ENCODE results near the gene EXOC3.

EXOC3 gene

DNA sequence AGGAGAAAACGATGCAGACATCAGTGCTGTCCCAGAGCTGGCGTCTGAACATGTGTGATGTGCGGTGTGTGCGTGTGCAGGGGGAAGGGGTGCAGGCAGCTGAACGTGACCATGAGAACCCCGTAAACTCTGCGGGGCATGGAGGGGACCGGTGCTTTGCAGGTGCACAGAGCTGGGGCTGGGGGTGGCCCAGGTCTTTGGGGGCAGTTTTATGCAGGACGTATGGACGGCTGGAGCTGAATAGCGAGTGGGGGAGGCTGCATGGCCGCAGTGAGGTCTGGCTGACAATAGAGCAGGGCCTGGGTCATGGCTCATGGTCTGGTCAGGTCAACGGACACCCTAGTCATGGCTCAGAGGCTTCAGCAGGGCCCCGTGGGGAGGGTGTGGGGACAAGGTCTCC lies 3.3 kb upstream of the EXOC3 start:
- DNase-seq (ENCODE audit: low spot score) = no peak

DNA sequence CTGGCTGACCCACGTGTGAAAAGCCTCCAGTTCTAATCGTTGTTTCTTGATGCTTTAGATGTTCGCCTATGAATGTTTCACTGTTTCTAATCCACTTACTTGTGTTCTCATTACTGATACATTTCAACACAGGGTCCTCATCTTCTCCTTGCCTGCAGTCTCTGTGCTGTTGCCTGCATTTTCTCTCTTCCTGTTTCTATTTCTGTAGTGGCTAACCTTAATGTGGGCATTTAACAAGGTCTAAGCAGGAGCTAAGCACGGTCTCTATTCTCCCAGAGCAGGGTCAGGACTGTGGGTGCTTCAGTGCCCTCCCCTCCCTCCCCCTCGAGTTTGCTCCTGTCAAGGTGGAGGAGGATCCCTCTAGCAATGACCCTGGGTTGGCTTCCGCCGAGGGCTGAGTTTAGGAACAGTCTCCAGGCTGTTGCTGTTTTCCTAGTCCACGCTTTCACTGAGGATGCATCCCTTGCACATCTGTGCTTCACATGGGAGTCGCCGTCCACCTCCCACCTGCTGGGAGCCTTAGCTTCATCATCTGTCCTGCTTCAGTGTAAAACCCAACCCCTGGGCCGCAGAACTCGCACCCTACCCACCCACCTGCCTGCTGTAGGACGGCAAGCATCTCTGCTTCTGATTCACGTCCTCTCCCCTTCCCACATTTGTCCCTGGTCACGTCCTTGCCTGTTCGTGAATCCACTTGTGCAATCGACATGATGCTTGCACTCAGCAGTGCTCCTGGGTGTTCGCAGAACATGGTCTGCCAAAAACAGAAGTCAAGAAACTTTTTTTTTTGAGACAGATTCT lies 2.4 kb upstream of the EXOC3 start:
- DNase-seq (ENCODE audit: low spot score) = no peak

DNA sequence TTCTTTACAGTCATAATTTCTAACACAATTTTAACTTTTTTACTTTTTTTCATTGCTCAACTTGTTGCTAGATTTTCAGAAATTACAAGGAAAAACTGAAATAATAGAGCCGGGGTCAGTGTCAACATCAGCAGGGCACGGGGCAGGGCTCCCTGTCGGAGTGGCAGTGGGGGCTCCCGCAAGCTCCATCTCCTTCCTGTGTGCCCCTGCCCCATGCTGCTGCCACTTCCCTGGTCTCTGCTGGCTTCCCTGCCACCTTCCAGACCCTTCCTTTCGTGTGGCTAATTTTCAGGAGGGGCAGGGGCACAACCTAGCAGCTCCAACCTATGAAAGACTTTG lies 1.0 kb upstream of the EXOC3 start:
- DNase-seq (ENCODE audit: low spot score) = no peak

DNA sequence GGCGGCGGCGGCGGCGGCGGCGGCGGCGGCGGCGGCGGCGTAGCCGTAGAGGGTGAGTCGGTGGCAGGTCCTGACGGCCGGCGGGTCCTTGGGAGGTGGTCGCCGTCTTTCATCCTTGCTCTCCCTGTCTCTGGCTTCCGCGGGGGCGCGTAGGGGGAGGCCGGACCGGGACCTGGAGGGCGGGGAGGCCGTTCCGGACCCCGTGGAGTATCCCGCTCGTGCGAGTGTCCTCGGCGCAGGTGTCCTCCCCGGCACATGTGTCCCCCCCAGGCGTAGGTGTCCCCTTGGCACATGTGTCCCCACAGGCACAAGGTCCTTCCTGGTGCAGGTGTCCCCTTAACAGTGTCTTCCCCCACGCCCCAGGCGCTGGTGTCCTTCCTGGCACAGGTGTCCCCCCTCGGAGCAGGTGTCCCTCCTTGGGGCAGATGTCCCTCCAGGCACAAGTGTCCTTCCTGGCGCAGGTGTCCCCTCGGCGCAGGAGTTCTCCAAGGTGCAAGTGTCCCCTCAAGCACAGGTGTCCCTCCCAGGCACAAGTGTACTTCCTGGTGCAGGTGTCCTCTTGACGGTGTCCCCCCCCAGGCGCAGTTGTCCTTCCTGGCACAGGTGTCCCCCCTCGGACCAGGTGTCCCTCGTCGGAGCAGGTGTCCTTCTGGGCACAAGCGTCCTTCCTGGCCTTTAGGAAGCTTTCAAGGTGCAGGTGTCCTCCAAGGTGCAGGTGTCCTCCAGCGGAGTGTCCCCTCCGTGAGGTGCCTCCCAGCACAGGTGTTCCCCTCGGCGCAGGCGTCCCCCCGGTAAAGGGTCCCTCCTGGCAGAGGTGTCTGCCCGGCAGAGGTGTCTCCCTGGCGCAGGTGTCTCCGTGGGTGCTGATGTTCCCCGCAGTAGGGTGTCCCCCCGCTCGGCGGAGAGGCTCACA lies 519 bp downstream of the EXOC3 start:
- DNase-seq (ENCODE audit: low spot score) = peak; percentile 27

DNA sequence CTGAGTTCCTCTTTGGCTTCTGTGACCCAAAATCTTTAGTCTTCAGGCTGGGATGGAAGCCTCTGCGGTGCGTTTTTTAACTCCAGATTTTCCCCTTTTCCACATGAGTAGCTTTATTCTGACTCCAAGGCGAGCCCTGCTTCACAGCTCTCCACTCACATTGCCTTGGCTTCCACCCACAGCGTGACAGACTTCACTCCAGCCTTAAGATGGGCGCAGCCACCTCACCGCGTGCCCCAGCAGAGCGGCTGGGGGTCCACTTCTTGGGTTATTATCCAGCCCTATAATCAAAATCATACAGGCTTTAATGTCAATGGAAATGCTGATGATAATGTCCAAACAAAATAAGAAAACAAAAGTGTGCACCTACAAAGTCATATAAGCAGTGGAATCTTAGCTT lies 1.2 kb downstream of the EXOC3 start:
- DNase-seq (ENCODE audit: low spot score) = no peak

DNA sequence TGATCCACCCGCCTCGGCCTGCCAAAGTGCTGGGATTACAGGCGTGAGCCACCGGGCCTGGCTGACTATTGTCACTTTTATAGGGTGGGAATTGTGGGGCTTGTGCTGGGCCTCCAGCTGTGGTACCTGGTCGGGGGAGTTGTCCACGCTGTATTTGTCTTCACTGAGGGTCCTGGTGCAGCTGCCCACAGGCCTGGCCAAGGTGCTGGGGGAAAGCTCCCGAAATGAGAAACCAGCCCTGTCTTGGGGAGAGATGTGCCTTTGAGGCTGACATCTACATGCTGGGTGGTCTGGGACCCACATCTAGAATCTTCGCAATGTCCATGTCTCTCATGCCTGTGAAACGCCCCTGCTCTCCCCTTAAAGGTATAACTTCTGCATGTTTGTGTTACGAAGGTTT lies 2.6 kb downstream of the EXOC3 start:
- DNase-seq (ENCODE audit: low spot score) = no peak

DNA sequence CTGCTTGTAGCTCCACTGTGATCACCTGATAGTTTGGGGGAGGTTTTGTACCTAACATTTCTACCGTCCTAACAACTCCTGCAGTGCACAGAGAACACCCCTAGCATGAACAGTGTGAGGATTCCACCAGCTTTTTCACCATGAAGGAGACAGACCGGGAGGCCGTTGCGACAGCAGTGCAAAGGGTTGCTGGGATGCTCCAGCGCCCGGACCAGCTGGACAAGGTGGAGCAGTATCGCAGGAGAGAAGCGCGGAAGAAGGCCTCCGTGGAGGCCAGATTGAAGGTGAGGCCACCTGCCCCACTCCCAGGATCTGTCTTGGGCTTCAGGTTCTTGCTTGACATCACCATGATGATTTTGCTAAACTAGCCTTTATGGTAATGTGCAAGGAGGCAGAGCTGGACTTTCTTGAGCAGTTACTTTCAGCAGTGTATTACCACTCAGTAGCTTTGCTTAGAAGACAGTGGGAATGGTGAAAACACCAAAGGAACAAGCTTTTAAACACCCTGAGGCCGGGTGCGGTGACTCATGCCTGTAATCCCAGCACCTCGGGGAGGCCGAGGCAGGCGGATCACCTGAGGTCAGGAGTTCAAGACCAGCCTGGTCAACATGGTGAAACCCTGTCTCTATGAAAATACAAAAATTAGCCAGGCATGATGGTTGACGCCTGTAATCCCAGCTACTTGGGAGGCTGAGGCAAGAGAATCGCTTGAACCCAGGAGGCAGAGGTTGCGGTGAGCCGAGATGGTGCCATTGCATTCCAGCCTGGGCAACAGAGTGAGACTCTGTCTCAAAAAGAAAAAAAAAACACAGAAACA lies 3.3 kb downstream of the EXOC3 start:
- no peak for DNase-seq (ENCODE audit: low spot score)

DNA sequence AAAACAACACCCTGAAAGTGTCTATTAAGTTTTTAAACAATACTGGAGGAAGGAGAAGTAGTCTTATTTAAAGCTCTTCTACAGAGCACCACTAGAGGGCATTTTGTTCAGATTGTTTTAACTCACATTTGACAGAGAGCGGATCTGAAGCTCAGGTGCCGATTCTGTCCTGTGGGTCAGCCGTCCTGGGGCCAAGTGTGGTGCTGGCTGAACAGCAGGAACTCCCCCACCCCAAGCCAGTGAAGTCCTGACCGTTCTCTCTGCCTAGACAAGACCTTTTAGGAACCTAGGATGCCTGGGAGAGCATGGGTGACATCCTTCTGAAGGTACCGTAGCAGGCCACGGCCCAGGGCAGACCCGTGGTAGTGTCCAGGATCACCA lies 3.9 kb downstream of the EXOC3 start:
- DNase-seq (ENCODE audit: low spot score) = peak; percentile 51

DNA sequence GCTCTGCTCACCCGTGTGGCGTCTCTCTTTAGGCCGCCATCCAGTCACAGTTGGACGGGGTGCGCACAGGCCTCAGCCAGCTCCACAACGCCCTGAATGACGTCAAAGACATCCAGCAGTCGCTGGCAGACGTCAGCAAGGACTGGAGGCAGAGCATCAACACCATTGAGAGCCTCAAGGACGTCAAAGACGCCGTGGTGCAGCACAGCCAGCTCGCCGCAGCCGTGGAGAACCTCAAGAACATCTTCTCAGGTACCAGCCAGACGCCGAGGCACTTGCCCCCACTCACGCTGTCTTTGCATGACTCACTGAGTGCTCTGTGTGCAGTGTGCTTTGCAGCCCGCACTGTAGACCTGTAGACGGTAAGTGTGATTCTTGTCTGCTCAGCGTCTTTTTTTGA lies 4.5 kb downstream of the EXOC3 start:
- DNase-seq (ENCODE audit: low spot score) = no peak

DNA sequence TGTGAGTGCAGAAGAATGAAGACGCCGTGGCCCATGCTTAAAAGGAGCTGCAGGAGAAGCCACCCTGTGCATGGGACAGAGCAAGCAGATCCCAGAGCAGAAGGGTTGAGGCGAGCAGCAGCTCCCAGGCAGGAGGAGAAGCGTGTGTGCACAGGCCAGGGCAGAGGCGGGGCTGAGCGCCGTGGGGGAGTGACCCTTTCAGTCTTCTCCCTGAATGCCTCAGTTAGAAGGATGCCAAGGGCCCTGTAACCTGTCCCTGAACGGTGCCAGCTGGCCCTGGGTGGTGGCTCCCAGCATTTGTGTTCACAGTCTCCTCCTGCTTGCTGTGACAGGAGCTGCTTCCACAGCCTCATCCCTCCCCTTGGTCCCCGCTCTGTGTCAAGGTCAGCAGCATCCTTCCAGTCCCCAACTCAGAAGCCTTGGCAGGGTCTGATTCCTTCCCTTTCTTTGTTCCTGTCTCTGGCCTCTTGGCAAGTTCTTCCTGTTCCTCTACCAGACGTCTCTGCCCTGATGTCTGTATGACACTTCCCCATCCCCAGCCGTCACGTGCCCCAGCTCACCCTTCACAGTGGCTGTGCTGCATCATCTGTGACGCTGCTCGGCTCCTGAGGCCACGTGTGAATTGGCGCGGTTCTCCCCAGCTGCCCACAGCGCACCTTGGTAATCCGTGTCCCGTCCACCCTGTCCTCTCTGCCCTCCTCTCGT lies 5.2 kb downstream of the EXOC3 start:
- DNase-seq (ENCODE audit: low spot score) = no peak

DNA sequence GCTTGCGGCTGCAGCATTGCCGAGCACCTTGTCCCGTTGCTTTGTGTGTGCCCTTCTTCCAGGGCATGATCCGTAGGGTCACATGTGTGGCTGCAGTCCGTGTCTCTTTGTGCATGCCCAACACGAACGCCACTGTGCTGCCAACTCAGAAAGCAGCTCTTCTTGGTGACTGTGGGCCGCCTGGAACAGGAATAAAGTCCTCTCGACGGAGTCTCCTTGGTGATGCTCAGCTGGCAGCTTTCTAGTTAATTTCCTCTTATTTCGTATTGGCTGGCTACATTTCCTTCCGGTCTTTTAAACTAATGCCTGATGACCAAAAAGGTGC lies 5.8 kb downstream of the EXOC3 start:
- no peak for DNase-seq (ENCODE audit: low spot score)

DNA sequence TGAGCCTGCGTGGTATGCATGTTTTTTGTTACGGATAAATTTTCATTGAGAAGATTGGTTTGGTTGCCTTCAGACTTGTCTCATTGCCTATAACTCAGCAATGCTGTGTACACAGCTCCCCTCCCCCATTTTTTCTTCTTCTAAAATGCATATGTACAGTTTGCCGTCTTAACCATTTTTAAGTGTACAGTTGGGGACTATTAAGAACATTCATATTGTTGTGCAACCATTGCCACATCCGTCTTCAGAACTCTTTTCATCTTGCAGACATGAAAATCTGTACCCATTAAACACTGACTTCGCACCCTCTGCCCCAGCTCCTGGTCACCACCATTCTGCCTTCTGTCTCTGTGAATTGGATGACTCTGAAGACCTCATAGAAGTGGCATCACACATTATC lies 6.2 kb downstream of the EXOC3 start:
- no peak for DNase-seq (ENCODE audit: low spot score)

DNA sequence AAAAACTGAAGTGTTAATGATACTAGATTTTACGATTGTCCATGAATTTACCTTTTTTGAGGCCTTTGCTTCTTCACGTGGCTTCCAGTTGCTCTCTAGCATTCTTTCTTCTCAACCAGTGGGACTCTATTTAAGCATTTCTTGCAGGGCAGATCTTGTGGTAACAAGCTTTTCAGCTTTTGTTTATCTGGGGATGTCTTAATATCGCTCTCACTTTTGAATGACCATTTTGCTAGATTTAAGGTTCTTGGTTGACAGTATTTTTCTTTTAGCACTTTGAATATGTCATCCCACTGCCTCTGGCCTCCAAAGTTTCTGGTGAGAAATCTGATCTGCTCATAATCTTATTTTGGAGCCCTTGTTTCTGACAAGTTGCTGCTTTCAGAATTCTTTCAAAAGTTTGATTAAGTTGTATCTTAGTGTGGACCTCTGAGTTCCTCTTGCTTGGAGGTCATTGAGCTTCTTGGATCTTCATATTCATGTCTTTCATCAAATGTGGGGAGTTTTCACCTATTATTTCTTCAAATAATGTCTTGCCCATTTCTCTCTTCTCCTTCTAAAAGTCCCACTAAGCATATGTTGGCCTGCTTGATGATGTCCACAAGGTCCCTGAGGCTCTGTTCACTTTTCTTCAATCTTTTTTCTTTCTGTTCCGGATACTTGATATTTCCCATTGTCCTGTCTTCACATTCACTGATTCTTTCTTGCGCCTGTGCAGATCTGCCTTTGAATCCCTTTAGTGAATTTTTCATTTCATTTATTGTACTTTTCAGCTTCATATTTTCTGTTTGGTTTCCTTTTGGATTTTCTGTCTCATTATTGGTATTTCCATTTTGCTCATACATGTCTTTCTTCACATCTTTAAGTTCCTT lies 8.8 kb downstream of the EXOC3 start:
- no peak for DNase-seq (ENCODE audit: low spot score)

DNA sequence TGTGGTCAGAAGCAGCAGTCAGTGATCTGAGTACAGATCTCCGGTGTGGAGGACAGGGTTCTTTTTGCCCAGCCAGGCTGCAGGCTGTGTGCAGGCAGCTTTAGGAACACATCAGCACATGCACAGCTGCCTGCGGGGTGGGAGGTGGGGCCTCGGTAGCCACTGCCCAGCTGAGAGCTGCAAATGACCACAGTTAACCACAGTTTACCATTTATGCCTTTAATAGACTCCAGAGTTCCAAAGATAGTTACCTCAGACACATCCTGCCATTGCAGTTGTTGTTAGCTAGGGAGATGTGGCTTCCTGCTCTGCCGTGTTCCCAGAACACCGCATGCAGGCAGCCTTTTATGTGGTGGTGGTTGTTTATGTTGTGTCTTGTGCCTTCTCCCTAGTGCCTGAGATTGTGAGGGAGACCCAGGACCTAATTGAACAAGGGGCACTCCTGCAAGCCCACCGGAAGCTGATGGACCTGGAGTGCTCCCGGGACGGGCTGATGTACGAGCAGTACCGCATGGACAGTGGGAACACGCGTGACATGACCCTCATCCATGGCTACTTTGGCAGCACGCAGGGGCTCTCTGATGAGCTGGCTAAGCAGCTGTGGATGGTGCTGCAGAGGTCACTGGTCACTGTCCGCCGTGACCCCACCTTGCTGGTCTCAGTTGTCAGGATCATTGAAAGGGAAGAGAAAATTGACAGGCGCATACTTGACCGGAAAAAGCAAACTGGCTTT lies 10.2 kb downstream of the EXOC3 start:
- no peak for DNase-seq (ENCODE audit: low spot score)

DNA sequence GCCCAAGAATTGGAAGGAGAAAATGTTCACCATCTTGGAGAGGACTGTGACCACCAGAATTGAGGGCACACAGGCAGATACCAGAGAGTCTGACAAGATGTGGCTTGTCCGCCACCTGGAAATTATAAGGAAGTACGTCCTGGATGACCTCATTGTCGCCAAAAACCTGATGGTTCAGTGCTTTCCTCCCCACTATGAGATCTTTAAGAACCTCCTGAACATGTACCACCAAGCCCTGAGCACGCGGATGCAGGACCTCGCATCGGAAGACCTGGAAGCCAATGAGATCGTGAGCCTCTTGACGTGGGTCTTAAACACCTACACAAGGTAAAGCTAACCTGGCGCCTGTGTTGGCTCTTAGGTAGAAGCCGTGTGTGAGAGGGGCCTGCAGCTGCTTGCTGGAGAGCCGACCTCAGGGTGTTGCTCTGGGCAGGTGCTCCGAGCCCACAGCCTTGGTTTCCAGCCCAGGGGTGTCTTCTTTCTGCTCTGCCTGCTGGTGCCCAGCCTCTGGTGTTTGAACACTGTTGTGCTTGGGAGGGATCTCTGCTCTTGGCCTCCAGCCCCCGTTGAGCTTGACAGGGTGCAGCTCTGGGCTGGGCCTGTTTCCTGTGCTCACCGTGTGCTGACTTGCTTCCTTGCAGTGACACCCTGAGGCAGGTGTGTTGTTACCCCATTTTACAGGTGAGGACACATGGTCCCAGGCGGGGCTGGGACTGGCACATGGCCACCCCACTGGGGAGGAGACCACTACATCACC lies 10.9 kb downstream of the EXOC3 start:
- DNase-seq (ENCODE audit: low spot score) = no peak

DNA sequence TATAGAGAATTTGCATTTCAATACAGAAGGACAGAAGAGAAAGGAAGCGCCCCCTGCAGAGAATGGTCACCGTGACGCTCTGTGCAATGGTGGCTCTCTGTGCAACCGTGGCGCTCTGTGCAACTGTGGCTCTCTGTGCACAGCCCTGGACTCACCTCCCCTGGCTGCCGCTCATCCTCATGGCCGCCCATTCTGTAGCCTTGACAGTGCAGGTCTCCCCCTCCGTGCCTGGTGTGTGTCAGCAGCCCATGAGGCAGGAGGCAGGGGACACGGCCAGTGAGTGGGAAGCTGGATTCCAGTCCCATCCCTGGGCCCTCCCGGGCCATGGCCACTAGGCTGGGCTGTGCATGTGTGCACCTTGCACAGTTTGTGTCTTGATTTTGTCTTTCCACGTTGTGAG lies 12.0 kb downstream of the EXOC3 start:
- DNase-seq (ENCODE audit: low spot score) = no peak

DNA sequence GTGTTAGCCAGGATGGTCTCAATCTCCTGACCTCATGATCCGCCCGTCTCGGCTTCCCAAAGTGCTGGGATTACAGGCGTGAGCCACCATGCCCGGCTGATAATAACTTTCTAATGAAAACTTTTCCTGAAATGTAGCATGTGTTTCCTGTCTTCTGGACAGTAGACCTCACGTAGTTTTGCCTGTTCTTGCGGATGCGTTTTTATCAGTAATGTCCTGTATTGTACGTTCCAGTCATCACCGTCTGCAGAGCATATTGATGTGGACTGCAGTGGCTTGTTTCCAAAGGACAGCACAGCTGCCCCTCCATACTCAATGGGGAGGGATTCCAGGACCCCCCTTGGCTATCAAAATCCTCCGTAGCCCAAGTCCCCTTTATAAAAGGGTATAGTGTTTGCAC lies 12.8 kb downstream of the EXOC3 start:
- DNase-seq (ENCODE audit: low spot score) = no peak

DNA sequence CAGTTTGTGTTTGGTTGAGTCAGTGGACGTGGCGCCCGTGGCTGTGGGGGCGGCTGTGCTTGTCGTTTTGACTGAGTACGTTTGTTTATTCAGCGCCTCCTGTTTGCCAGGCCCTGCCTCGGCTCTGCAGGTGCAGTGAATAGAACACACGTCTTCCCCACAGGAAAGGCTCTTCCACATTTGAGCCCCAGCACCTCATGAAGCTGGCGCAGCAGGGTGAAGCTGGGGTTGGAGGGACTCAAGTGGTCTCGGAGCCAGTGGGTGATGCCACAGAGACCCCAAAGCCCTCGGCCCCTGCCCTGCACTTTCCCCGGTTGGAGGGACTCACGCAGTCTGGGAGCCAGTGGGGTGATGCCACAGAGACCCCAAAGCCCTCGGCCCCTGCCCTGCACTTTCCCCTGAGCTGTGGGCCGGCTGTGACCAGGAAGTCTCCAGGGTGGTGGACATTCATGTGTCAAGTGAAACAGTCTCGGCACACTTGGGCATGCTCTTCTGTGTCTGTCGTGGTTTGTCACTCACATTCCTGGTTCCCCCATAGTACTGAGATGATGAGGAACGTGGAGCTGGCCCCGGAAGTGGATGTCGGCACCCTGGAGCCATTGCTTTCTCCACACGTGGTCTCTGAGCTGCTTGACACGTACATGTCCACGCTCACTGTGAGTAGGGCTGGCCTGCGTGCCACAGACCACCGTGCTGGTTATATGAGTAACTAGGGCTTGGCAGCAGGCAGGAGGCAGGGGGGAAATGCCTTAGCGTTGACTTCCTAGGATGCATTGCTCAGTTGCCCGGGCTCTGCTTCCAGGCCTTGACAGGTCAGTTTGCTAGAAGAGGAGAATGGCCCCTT lies 13.6 kb downstream of the EXOC3 start:
- no peak for DNase-seq (ENCODE audit: low spot score)

Data from CD4-positive, alpha-beta T cell treated with Interleukin-2 at 100 ng/mL for 4 hours (primary cell).